ENCODE results near the gene DENND6A.
"Not testable (repeated sequence)": the region's sequence is repeated elsewhere in the genome, so short reads cannot be mapped to it uniquely, and the experiment has no call there.

The DENND6A gene

GRCh38 chr3:57694146-57694545 lies 1.3 kb upstream of the DENND6A start:
- no peak for DNase-seq (ENCODE audit: low read depth)

GRCh38 chr3:57692133-57692395 lies 813 bp downstream of the DENND6A start:
- not testable (repeated sequence) for DNase-seq (ENCODE audit: low read depth)

- no peak for DNase-seq (ENCODE audit: low read depth)
Measured at GRCh38 chr3:57691411-57692132, 1.3 kb downstream of the DENND6A start.

GRCh38 chr3:57689367-57690053 lies 3.4 kb downstream of the DENND6A start:
- no peak for DNase-seq (ENCODE audit: low read depth)

- DNase-seq (ENCODE audit: low read depth), result no peak
Measured at GRCh38 chr3:57688291-57688690, 4.6 kb downstream of the DENND6A start.

GRCh38 chr3:57683286-57683685 lies 9.6 kb downstream of the DENND6A start:
- DNase-seq (ENCODE audit: low read depth), result no peak

GRCh38 chr3:57682284-57682683 lies 10.6 kb downstream of the DENND6A start:
- no peak for DNase-seq (ENCODE audit: low read depth)

- DNase-seq (ENCODE audit: low read depth), result no peak
Measured at GRCh38 chr3:57681691-57682090, 11.2 kb downstream of the DENND6A start.

- no peak for DNase-seq (ENCODE audit: low read depth)
Measured at GRCh38 chr3:57680046-57680445, 12.8 kb downstream of the DENND6A start.

GRCh38 chr3:57675530-57675929 lies 17.3 kb downstream of the DENND6A start:
- no peak for DNase-seq (ENCODE audit: low read depth)

- no peak for DNase-seq (ENCODE audit: low read depth)
Measured at GRCh38 chr3:57673156-57673555, 19.7 kb downstream of the DENND6A start.

GRCh38 chr3:57670543-57670942 lies 22.3 kb downstream of the DENND6A start:
- DNase-seq (ENCODE audit: low read depth), result no peak

- no peak for DNase-seq (ENCODE audit: low read depth)
Measured at GRCh38 chr3:57661404-57661803, 31.5 kb downstream of the DENND6A start.

GRCh38 chr3:57659806-57660439 lies 33.0 kb downstream of the DENND6A start:
- no peak for DNase-seq (ENCODE audit: low read depth)

GRCh38 chr3:57659004-57659673 lies 33.7 kb downstream of the DENND6A start:
- no peak for DNase-seq (ENCODE audit: low read depth)

GRCh38 chr3:57658536-57658935 lies 34.3 kb downstream of the DENND6A start:
- no peak for DNase-seq (ENCODE audit: low read depth)

GRCh38 chr3:57655727-57656126 lies 37.1 kb downstream of the DENND6A start:
- DNase-seq (ENCODE audit: low read depth), result no peak

- no peak for DNase-seq (ENCODE audit: low read depth)
Measured at GRCh38 chr3:57654267-57654666, 38.6 kb downstream of the DENND6A start.

- DNase-seq (ENCODE audit: low read depth), result no peak
Measured at GRCh38 chr3:57652203-57652602, 40.7 kb downstream of the DENND6A start.

- no peak for DNase-seq (ENCODE audit: low read depth)
Measured at GRCh38 chr3:57647292-57647940, 45.5 kb downstream of the DENND6A start.

- no peak for DNase-seq (ENCODE audit: low read depth)
Measured at GRCh38 chr3:57646723-57647122, 46.2 kb downstream of the DENND6A start.

- no peak for DNase-seq (ENCODE audit: low read depth)
Measured at GRCh38 chr3:57644740-57645139, 48.1 kb downstream of the DENND6A start.

Data from activated T-cell treated with anti-CD3 and anti-CD28 coated beads for 1 hour (primary cell).